ENCODE results near the gene POLDIP2.

Gene POLDIP2

DNA sequence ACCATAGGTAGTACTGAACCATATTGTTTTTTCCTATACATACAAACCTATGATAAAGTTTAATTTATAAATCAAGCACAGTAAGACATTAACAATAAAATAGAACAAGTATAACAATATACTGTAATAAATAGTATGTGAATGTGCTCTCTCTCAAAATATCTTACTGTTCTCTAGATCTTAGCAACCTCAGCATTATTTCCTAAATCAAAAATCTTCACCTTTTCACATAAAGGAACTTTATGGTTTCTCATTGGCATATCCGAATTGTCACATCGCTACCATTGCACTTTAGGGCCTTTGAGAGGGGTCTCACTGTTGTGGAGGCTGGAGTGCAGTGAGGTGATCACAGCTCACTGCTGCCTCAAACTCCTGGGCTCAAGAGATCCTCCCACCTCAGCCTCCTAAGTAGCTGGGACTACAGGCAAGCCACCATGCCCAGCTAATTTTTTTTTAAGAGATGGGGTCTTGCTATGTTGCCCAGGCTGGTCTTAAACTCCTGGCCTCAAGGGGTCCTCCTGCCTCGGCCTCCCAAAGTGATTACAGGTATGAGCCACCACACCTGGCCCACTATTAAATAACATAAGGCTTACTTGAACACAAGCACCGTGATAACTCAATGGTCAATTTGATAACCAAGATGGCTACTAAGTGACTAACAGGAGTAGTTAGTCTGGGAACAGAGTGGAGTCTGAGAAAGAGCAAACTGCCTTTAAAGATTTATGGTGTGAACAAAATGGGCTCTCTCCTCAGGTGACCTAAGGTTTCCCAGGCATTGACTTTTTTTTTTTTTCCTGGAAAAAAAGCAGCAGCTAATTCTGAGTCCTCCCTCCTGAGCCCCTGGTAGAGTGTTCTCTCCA, 41.3 kb downstream of the POLDIP2 start:
- no peak for DNase-seq

DNA sequence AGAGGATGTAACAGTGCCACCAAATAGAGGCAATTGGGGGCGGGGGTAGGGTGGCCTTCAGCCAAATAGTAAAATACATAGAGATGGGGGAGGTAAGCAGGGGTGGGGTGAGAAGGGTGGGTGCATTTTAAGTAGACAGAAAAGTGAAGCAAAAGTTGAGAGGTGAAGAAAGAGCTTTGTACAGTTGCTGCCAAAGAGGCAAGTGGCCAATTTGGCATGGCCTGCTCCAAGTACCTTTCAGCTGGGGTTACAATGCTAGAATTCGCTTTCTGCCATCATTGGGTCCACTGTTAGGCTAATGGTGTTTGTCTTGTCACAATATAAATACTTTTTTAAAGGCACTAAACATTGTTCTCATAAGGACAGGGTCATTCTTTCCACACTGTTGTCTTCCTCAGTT, 43.5 kb downstream of the POLDIP2 start:
- no peak for DNase-seq

DNA sequence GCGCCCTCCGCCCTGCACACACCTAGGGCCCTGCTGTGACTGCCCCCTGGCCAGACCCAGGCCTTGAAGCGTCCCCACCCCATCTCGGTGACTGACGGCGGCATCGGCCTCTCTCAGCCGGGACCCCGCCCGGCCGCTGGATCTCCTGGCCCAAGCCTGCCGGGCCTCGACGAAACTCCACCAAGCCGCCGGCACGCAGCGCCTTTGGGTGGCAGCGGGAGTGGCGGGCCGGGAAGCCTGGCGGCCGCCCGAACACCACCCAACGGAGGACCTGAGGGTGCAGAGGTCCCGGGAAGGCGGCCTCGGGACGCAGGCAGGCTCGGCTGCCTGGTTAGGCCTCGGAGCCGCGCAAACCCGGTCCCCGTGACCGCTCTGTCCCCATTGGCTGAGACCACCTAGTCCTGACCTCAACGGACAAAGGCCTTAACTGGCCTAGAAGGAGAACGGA, 50.3 kb downstream of the POLDIP2 start:
- no peak for DNase-seq

DNA sequence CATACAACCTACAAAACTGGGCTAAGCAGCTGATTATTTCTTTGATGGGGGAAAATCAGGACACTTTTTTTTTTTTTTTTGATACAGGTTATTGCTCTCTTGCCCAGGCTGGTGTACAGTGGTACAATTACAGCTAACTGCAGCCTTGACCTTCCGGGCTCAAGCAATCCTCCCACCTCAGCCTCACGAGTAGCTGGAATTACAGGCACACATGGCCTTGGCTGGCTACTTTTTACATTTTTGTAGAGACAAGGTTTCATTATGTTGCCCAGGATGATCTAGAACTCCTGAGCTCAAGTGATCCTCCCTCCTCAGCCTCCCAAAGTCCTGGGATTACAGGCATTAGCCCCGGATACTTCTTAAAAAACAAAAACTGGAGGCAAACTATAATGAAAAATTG, 58.9 kb downstream of the POLDIP2 start:
- DNase-seq: no peak

All from COR-L47 (cell line).